WTC11 (cell line): Measurements from ENCODE around the gene CPLX3. TPM values are rescaled to one million over a fixed set of nuclear protein-coding genes. Genes with fewer than 3 reads are reported as not detected.
A peak's percentile ranks its signal among the peaks of the same experiment; 100 is the strongest.

Source experiments
- ATAC-seq: fragments of 200-7000 bp; cut with Tn5 transposase; 2 replicates; pipeline ENCODE4 v1.10.0; 2021; ENCODE audit warnings: mild to moderate bottlenecking, moderate library complexity
- CTCF ChIA-PET: fragments of 300-600 bp; sonication (Branson Sonifier 250); formaldehyde crosslinking; loops from one replicate; lab custom pipeline; 2021; ENCODE audit warnings: antibody characterized with exemption; lab: Charles Lee
- POLR2A ChIA-PET: fragments of 350-600 bp; sonication (Branson Sonifier 250); formaldehyde crosslinking; loops from one replicate; lab custom pipeline; 2021; ENCODE audit warnings: antibody characterized with exemption; lab: Charles Lee
- DNase-seq: peaks from one replicate; pipeline ENCODE4 v3.0.0; 2021; ENCODE audit warnings: low spot score
- H3K27ac Mint-ChIP-seq: 2 replicates; pipeline ENCODE4 v1.8.0; 2021; ENCODE audit warnings: mixed read lengths
- H3K27me3 Mint-ChIP-seq: 2 replicates; pipeline ENCODE4 v1.8.0; 2021; ENCODE audit warnings: low read depth, mild to moderate bottlenecking, moderate library complexity, mixed read lengths
- H3K36me3 Mint-ChIP-seq: 2 replicates; pipeline ENCODE4 v1.8.0; 2021; ENCODE audit warnings: mixed read lengths
- H3K4me1 Mint-ChIP-seq: 2 replicates; pipeline ENCODE4 v1.8.0; 2022; ENCODE audit warnings: mixed read lengths
- H3K4me3 Mint-ChIP-seq: 2 replicates; pipeline ENCODE4 v1.8.0; 2021; ENCODE audit warnings: mild to moderate bottlenecking, moderate library complexity, mixed read lengths
- H3K9me3 Mint-ChIP-seq: 2 replicates; pipeline ENCODE4 v1.8.0; 2021; ENCODE audit warnings: mixed read lengths
- ATF1 ChIP-seq: sonication (generic); formaldehyde crosslinking; IDR thresholded peaks from 2 replicates; pipeline ENCODE4 v1.8.1; 2023; ENCODE audit warnings: mild to moderate bottlenecking, moderate library complexity, missing genetic modification reagents
- CDX4 ChIP-seq: fragments of 250-450 bp; sonication (Bioruptor Pico); IDR thresholded peaks from 2 replicates; pipeline ENCODE4 v1.9.0; 2021; ENCODE audit warnings: moderate library complexity, mild to moderate bottlenecking, inconsistent platforms, borderline replicate concordance
- CREB1 ChIP-seq: sonication (generic); formaldehyde crosslinking; IDR thresholded peaks from 2 replicates; pipeline ENCODE4 v1.8.0; 2023; ENCODE audit warnings: mild to moderate bottlenecking, missing genetic modification reagents
- MAX ChIP-seq: sonication (generic); formaldehyde crosslinking; IDR thresholded peaks from 2 replicates; pipeline ENCODE4 v1.8.0; 2022; ENCODE audit warnings: mild to moderate bottlenecking, missing genetic modification reagents
- MYBL2 ChIP-seq: sonication (generic); formaldehyde crosslinking; IDR thresholded peaks from 2 replicates; pipeline ENCODE4 v1.8.1; 2023; ENCODE audit warnings: mild to moderate bottlenecking, moderate library complexity, missing genetic modification reagents
- NR3C1 ChIP-seq: sonication (generic); formaldehyde crosslinking; conservative IDR thresholded peaks from 2 replicates; pipeline ENCODE4 v1.8.1; 2023; ENCODE audit warnings: low read depth, mild to moderate bottlenecking, missing genetic modification reagents
- PRRX2 ChIP-seq: fragments of 250-450 bp; sonication (Bioruptor Pico); IDR thresholded peaks from 2 replicates; pipeline ENCODE4 v1.8.0; 2021; ENCODE audit warnings: mild to moderate bottlenecking
- RELA ChIP-seq: sonication (generic); formaldehyde crosslinking; IDR thresholded peaks from 2 replicates; pipeline ENCODE4 v1.8.1; 2022; ENCODE audit warnings: missing genetic modification reagents, mild to moderate bottlenecking, borderline replicate concordance
- RORB ChIP-seq: fragments of 250-450 bp; sonication (Bioruptor Pico); IDR thresholded peaks from 2 replicates; pipeline ENCODE4 v1.9.0; 2021; ENCODE audit warnings: mild to moderate bottlenecking
- TEAD4 ChIP-seq: sonication (generic); formaldehyde crosslinking; IDR thresholded peaks from 2 replicates; pipeline ENCODE4 v1.8.0; 2022; ENCODE audit warnings: mild to moderate bottlenecking, missing genetic modification reagents
- ZBTB21 ChIP-seq: sonication (generic); formaldehyde crosslinking; IDR thresholded peaks from 2 replicates; pipeline ENCODE4 v1.8.1; 2023; ENCODE audit warnings: mild to moderate bottlenecking, missing genetic modification reagents, borderline replicate concordance
- ZMAT4 ChIP-seq: fragments of 250-450 bp; sonication (Bioruptor Pico); IDR thresholded peaks from 2 replicates; pipeline ENCODE4 v1.9.0; 2021; ENCODE audit warnings: mild to moderate bottlenecking
- ZNF121 ChIP-seq: sonication (generic); formaldehyde crosslinking; IDR thresholded peaks from 2 replicates; pipeline ENCODE4 v1.8.0; 2023; ENCODE audit warnings: missing genetic modification reagents
- ZNF138 ChIP-seq: sonication (generic); formaldehyde crosslinking; conservative IDR thresholded peaks from 2 replicates; pipeline ENCODE4 v1.8.1; 2022; ENCODE audit warnings: mild to moderate bottlenecking, moderate library complexity, missing genetic modification reagents
- ZNF396 ChIP-seq: fragments of 250-450 bp; sonication (Bioruptor Pico); IDR thresholded peaks from 2 replicates; pipeline ENCODE4 v1.8.0; 2021; ENCODE audit warnings: mild to moderate bottlenecking, moderate library complexity, borderline replicate concordance
- ZNF423 ChIP-seq: fragments of 250-450 bp; sonication (Bioruptor Pico); IDR thresholded peaks from 2 replicates; pipeline ENCODE4 v2.1.2; 2022; ENCODE audit warnings: mild to moderate bottlenecking, moderate library complexity
- ZNF532 ChIP-seq: fragments of 250-450 bp; sonication (Bioruptor Pico); IDR thresholded peaks from 2 replicates; pipeline ENCODE4 v1.9.0; 2021; ENCODE audit warnings: mild to moderate bottlenecking, borderline replicate concordance
- total RNA-seq: library from RNA; stranded (reverse); gene quantifications from 3 replicates; pipeline ENCODE4 v1.2.3, GENCODE V29; 2021
- TF ChIP-seq, protein P1 (sequence below): sonication (generic); formaldehyde crosslinking; IDR thresholded peaks from 2 replicates; pipeline ENCODE4 v1.8.1; 2022; ENCODE audit warnings: low read depth, missing genetic modification reagents, borderline replicate concordance
- TF ChIP-seq, protein P2 (sequence below): fragments of 200-600 bp; IDR thresholded peaks from 2 replicates; pipeline ENCODE4 v1.8.0; 2022; ENCODE audit warnings: antibody characterized with exemption
- TF ChIP-seq, protein P3 (sequence below): sonication (generic); formaldehyde crosslinking; IDR thresholded peaks from 2 replicates; pipeline ENCODE4 v1.8.1; 2023; ENCODE audit warnings: mild to moderate bottlenecking, missing genetic modification reagents

The CPLX3 gene
- total RNA-seq, 1 experiment from 2014 or later = 0.09 TPM

DNA sequence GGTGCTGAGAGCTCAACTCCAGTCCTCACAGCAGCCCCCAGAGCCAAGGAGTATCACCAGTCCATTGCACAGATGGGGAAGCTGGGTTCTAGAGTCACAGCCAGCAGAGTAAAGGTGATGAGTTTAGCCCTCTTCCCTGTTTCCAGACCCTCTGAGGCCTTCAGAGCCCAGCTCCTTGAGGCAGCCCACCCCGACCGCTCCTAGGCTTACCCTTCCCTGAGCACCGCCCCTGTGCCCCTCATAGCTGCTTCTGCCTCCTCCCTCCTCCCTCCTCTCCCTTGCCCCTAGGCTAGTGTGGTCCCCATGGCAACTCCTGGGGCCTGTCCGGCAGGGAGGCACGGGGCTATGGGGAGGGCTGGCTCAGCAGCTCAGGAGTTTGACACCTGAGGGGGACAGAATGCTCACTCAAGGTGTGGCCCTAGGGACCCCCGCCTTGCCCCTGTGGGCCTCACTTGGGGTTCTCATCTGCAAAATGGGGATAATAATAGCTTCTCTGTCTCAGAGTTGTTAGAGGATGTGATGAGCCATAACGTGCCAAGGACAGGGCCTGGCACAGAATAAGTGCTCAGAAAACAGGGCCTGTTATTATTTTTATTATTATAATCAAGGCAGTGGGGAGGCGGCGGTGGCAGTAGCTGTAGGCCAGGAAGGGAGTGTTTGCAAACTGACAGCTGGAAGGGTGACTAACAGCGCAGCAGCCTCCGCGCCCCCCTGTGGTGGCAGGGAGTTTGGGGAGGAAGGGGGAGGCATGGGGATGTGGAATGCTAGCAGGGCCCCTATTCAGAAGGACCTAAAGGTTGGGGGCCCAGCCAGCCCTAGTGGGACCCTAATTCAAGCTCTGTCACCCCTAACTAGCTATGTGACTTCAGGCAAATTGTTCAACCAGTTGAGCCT, 33.0 kb upstream of the CPLX3 start:
- peaks cover 31% of the 10 kb centered on the region for H3K4me1 Mint-ChIP-seq
- H3K9me3 Mint-ChIP-seq = no peaks in the 10 kb centered on the region
- ATAC-seq (peak; percentile 40), DNase-seq (no peak)
- CTCF ChIA-PET = interaction anchor here (0.6 to 3.7 kb wide), 18 partner anchors 10 to 172 kb away, joined by 3 to 79 read pairs (median 5); partner anchors contain the start of genes CPLX3, CSK and CYP1A1
- H3K27ac Mint-ChIP-seq = no peak overlapping the region
- H3K27me3 Mint-ChIP-seq = no peaks in the 10 kb centered on the region; the same call in 1 of the 2 replicates
- H3K36me3 Mint-ChIP-seq = no peaks in the 10 kb centered on the region
- H3K4me3 Mint-ChIP-seq = no peak overlapping the region
- POLR2A ChIA-PET = no interaction called here
- TF ChIP-seq CREB1 (CRISPR knock-in tag) (no peak), MAX (no peak), ZNF396 (CRISPR knock-in tag) (no peak), PRRX2 (CRISPR knock-in tag) (no peak), ZBTB21 (CRISPR knock-in tag) (no peak), RORB (CRISPR knock-in tag) (no peak), TEAD4 (CRISPR knock-in tag) (no peak), ZNF121 (no peak), ZMAT4 (CRISPR knock-in tag) (no peak), ZNF138 (CRISPR knock-in tag) (no peak), NR3C1 (no peak), MYBL2 (no peak)
- TF ChIP-seq, protein P1, sequence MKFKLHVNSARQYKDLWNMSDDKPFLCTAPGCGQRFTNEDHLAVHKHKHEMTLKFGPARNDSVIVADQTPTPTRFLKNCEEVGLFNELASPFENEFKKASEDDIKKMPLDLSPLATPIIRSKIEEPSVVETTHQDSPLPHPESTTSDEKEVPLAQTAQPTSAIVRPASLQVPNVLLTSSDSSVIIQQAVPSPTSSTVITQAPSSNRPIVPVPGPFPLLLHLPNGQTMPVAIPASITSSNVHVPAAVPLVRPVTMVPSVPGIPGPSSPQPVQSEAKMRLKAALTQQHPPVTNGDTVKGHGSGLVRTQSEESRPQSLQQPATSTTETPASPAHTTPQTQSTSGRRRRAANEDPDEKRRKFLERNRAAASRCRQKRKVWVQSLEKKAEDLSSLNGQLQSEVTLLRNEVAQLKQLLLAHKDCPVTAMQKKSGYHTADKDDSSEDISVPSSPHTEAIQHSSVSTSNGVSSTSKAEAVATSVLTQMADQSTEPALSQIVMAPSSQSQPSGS (CRISPR knock-in tag) = no peak
- TF ChIP-seq, protein P2, sequence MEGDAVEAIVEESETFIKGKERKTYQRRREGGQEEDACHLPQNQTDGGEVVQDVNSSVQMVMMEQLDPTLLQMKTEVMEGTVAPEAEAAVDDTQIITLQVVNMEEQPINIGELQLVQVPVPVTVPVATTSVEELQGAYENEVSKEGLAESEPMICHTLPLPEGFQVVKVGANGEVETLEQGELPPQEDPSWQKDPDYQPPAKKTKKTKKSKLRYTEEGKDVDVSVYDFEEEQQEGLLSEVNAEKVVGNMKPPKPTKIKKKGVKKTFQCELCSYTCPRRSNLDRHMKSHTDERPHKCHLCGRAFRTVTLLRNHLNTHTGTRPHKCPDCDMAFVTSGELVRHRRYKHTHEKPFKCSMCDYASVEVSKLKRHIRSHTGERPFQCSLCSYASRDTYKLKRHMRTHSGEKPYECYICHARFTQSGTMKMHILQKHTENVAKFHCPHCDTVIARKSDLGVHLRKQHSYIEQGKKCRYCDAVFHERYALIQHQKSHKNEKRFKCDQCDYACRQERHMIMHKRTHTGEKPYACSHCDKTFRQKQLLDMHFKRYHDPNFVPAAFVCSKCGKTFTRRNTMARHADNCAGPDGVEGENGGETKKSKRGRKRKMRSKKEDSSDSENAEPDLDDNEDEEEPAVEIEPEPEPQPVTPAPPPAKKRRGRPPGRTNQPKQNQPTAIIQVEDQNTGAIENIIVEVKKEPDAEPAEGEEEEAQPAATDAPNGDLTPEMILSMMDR = no peak
- TF ChIP-seq, protein P3, sequence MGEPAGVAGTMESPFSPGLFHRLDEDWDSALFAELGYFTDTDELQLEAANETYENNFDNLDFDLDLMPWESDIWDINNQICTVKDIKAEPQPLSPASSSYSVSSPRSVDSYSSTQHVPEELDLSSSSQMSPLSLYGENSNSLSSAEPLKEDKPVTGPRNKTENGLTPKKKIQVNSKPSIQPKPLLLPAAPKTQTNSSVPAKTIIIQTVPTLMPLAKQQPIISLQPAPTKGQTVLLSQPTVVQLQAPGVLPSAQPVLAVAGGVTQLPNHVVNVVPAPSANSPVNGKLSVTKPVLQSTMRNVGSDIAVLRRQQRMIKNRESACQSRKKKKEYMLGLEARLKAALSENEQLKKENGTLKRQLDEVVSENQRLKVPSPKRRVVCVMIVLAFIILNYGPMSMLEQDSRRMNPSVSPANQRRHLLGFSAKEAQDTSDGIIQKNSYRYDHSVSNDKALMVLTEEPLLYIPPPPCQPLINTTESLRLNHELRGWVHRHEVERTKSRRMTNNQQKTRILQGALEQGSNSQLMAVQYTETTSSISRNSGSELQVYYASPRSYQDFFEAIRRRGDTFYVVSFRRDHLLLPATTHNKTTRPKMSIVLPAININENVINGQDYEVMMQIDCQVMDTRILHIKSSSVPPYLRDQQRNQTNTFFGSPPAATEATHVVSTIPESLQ (CRISPR knock-in tag) = no peak

GRCh38 chr15:74794248-74794969, 32.0 kb upstream of the CPLX3 start:
- DNase-seq (no peak), ATAC-seq (no peak)
- Mint-ChIP-seq H3K9me3 (no peaks in the 10 kb centered on the region), H3K36me3 (no peaks in the 10 kb centered on the region), H3K4me3 (no peak overlapping the region), H3K4me1 (peaks cover 21% of the 10 kb centered on the region), H3K27me3 (no peaks in the 10 kb centered on the region), H3K27ac (no peak overlapping the region; the same call in 1 of the 2 replicates)
- ChIA-PET POLR2A (no interaction called here), CTCF (interaction anchor here (0.6 to 3.7 kb wide), 9 partner anchors 10 to 162 kb away, joined by 3 to 79 read pairs (median 6); partner anchors contain the start of gene CPLX3)
- TF ChIP-seq NR3C1 (no peak), CDX4 (CRISPR knock-in tag) (no peak), ZNF532 (CRISPR knock-in tag) (no peak), RELA (CRISPR knock-in tag) (no peak), ATF1 (no peak), ZNF423 (CRISPR knock-in tag) (no peak)
- TF ChIP-seq, protein P1 (CRISPR knock-in tag) = no peak
